GM15510 (cell line): ENCODE measurements around the gene DGKE.

Experiments
- POLR2A ChIP-seq: IDR thresholded peaks from 3 replicates; pipeline ENCODE4 v1.6.1; 2011; ENCODE audit warnings: borderline replicate concordance; ENCODE audit not compliant: insufficient read length; ENCODE audit errors: extremely low read depth

DGKE gene

GRCh38 chr17:56826611-56827414 lies 7.1 kb upstream of the DGKE start:
- TF ChIP-seq POLR2A = no peak

DNA sequence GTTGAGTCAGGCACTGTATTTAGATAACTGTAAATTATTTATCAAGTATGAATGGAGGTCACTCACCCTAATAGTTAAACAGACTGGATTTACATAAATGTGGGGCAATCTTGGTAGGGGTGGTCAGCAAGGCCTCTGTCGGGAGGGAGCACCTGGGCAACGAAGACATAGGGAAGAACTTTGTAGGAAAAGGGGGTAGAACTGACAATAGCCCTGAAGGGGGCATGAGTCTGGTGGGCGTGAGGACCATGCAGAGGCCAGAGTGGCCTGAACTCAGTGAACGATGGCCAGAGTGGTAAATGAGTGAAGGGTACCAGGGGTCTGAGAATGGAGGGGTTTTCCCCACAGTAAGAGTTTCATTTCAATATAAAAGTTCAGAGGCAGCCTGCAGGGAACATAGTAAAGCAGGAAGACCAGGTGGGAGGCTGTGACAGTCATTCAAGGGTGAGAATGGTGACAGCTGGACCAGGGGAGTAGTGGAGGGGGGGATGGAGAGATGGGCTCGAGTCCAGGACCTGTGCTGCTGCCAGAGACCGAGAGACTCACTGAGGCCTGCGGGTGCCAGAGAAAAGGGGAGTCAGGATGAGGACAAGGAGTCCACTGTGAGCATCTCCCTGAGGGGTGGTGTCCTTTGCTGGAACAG lies 3.1 kb upstream of the DGKE start:
- TF ChIP-seq POLR2A = no peak

DNA sequence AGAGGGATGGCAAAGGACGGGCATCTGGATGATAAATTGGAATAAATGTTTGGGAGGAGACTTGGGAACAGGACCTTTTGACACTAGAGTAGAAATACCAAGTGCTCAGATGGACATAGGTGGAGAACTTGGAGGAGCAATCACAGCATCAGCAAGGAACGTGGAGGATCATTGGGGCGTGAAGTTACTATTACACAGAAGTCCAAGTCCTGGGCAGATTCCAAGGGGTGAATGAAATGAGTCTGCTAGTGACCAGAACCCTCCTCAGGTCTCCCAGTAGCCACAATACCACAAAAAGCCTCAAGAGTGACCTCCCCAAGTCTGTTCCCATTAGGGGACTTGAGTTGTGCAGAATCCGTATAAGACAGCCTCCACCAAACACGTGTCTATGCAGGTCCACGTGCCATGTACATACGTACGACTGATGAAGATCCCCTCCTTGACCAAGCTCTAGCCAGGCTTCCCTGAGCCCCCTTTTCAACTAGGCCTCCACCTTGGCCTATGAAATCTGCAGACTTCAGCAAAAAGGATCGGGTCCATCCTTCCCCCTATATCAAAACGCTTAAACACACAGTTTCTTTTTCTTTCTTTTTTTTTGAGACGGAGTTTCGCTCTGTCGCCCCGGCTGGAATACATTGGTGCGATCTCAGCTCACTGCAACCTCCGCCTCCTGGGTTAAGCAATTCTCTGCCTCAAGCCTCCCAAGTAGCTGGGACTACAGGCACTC lies 2.4 kb upstream of the DGKE start:
- no peak for TF ChIP-seq POLR2A

- TF ChIP-seq POLR2A = no peak
Measured at GRCh38 chr17:56832446-56832845, 1.5 kb upstream of the DGKE start.

GRCh38 chr17:56833057-56833808 lies 718 bp upstream of the DGKE start:
- TF ChIP-seq POLR2A = peak; percentile 80

- TF ChIP-seq POLR2A = no peak
Measured at GRCh38 chr17:56834380-56835263, 671 bp downstream of the DGKE start.

DNA sequence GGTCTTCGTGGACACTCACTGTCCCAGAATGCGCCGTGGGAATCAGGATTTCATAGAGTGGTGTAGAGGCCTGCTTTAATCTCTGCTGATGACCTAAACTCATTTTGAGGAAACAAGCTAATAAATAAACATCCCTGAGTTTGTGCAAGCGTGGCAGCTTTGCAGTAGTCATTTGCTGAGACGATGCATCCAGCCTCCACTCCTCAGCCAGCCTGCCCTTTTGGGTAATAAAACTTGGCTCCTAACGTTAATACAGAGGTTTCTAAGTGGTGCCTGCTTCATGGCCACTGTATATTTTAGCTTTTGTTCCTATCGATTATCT lies 1.3 kb downstream of the DGKE start:
- TF ChIP-seq POLR2A = no peak

DNA sequence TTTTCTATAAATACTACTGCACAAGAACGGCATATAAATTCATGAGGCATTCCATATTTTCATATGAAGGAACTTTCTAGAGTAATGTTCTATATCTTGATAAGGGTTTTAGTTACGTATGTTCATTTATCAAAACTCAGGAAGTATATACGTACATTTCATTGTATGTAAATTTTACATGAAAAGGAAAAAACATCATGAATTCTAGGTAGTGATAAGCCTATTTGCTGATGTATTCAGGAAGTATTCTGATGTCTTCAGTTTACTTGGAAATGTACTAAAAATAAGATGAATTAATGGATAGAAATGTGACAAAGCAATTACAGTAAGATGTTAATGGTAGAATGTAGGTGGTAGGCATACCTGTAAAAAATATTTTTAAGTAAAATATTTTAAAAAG lies 4.7 kb downstream of the DGKE start:
- no peak for TF ChIP-seq POLR2A

GRCh38 chr17:56842577-56842976 lies 8.6 kb downstream of the DGKE start:
- TF ChIP-seq POLR2A = no peak

DNA sequence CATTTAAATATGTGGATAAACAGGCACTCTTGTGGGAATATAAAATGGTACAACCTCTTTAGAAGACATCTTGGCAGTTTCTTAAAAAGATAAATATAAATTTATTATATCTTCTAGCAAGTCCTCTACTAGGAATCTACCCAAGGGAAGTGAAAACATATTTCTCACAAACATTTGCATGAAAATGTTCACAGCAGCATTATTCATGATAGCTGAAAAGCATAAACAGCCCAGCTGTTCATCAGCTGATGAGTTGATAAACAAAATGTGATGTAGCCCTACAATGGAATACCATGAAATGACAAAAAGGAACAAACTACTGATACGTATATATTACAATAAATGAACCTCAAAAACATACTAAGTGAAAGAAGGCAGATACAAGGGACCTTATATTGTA lies 12.0 kb downstream of the DGKE start:
- no peak for TF ChIP-seq POLR2A

- TF ChIP-seq POLR2A = no peak
Measured at GRCh38 chr17:56847106-56847505, 13.2 kb downstream of the DGKE start.

DNA sequence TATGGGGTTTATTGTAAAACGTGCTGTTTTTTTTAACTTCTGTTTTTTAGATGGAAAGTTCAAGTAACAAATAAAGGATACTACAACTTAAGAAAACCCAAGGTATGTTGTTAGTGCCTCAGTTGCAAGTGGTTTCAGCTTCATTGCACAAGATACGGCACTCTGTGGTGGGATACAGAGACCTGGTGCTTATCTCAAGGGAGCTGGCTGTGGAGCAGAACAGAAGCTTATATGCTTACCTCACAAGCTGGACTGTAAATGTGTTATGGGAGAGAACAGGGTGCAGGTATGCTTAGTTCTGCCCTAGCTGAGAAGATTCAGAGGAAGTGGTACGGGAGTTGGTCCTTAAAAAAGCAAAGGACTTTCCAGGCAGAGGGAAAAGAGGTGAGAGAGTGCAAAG lies 15.2 kb downstream of the DGKE start:
- TF ChIP-seq POLR2A = no peak

DNA sequence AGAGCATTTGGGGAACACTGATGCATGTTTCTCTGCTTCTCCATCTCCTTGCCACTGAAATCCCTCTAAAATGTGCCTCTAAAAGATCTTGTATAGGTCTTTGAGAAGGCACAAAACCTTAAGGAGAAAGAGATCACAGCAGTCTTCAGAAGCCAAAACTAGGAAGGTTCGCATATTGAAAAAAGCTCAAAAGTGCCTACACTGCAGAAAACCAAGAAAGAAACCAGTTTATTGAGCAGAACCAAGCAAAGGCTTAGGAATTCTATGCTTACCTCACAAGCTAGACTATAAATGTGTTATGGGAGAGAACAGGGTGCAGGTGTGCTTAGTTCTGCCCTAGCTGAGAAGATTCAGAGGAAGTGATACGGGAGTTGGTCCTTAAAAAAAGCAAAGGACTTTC lies 16.6 kb downstream of the DGKE start:
- no peak for TF ChIP-seq POLR2A

DNA sequence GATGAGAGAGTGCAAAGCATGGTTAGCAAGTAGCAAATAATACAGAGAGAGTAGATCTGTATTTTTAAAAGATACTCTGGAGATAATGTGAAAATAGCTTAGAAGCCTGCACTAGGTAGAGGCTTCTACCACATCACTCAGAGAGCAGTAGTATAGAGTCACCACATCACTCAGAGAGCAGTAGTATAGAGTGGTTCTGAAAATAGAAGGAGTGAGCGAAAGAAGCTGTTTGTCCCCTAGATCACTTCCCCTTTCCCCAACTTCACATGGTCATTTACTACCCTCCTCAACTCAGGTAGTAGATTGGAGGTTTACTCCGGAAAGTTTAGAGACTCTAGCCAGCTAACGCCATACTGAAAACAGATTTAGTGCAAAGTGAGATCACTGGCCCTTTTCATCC lies 17.1 kb downstream of the DGKE start:
- TF ChIP-seq POLR2A = no peak
